ENCODE results near the gene TEAD3. TPM values are rescaled to one million over a fixed set of nuclear protein-coding genes. Genes with fewer than 3 reads are reported as not detected.

The TEAD3 gene
- total RNA-seq, 1 donor, result 11.6 TPM

DNA sequence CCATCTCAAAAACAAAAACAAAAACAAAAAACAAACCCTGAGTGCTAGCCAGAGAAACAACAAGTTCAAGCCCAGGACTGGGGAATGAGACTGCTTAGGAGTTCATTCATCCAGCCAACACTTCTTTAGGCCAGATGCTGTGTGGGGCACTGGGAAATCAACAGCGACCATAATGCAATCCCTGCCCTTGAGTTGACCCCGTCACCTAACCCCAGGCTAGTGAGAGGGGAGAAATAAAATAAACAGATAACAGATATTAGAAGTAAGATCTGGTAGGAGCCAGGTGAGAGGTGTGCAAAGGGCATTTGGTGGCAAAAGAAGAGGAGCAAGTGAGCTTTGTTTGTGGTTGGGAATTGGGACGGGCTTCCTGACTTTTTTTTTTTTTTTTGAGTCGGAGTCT is 33.6 kb downstream of the TEAD3 start:
- no peak for DNase-seq (ENCODE audit: low read depth)
- H3K4me3 ChIP-seq (ENCODE audit: low read depth, low read length), result no peak overlapping the region
- TF ChIP-seq, protein P1, sequence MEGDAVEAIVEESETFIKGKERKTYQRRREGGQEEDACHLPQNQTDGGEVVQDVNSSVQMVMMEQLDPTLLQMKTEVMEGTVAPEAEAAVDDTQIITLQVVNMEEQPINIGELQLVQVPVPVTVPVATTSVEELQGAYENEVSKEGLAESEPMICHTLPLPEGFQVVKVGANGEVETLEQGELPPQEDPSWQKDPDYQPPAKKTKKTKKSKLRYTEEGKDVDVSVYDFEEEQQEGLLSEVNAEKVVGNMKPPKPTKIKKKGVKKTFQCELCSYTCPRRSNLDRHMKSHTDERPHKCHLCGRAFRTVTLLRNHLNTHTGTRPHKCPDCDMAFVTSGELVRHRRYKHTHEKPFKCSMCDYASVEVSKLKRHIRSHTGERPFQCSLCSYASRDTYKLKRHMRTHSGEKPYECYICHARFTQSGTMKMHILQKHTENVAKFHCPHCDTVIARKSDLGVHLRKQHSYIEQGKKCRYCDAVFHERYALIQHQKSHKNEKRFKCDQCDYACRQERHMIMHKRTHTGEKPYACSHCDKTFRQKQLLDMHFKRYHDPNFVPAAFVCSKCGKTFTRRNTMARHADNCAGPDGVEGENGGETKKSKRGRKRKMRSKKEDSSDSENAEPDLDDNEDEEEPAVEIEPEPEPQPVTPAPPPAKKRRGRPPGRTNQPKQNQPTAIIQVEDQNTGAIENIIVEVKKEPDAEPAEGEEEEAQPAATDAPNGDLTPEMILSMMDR (IDR thresholded peaks at IDR 0.05; ENCODE audit: insufficient read depth, low read length), result no peak

DNA sequence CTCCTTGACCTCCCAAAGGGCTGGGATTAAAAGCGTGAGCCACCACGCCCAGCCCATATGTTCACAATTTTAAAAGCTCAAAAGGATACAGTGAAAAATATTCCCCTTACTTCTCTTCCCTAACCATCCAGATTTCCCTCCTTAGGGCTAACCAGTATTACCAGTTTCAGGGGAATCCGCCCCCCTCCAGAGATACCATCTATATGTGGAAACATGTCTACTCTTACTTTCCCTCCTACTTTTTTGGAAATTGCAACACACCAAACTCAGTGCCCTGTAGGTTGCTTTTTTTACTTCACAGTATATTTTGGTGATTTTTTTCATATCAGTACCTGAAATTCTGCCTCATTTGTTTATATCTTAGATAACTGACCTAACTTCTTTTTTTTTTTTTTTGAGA is 35.6 kb downstream of the TEAD3 start:
- no peak overlapping the region for H3K4me3 ChIP-seq (ENCODE audit: low read depth, low read length)
- TF ChIP-seq, protein P1 (IDR thresholded peaks at IDR 0.05; ENCODE audit: insufficient read depth, low read length), result no peak
- no peak for DNase-seq (ENCODE audit: low read depth)

DNA sequence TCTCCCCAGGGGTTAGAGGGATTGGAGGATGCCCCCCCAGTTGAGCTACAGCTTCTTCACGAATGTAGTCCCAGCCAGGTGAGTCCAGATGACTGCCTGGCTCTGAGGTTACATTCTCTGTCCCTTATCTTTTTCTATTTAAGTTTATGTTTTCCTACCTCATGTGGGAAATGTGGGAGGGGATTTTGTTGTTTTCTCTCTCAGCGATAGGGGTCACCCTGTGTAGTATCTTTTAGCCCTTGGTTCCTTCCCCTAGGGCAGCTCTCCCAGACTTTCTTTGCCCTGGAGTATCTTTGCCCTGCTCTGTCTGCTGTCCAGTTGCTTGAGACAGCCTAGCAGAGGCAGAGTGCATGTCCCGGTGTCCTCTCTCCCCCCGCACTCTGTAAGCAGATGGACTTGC is 39.0 kb downstream of the TEAD3 start:
- no peak overlapping the region for H3K4me3 ChIP-seq (ENCODE audit: low read depth, low read length)
- TF ChIP-seq, protein P1 (IDR thresholded peaks at IDR 0.05; ENCODE audit: insufficient read depth, low read length), result no peak
- DNase-seq (ENCODE audit: low read depth), result no peak

DNA sequence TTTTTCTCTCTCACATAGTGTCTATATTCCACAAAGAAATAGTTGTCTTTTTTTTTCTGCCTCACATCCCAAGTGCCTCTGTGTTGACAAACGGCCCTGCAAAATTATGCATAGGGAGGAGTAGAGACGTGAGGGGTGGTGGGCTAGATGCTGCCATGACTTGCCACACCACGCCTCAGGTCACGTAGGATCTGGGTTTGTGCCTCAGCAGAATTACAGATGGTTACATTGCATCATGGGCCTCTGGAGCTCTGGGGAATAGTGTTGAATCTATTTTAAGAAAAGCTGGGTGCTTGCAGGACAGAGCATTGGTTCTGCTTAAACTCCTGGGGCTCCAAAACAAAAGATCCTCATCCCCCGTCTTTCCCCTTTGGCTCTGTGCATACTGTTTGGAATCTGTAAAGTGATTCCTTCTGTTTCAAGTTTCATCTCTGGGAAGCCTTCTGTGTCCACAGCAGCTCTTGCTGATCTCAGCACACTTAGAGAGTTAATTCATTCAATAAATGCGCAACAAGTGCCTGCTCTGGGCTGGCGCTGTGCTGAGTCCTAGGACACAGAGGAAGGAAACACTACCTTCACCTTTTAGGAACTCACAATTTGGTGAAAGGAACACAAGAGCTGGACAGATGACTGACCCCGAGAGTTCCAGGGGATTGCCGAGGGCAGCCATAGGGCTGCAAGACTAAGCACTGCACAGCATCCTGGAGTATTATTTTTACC is 42.3 kb downstream of the TEAD3 start:
- DNase-seq (ENCODE audit: low read depth), result no peak
- no peak overlapping the region for H3K4me3 ChIP-seq (ENCODE audit: low read depth, low read length)
- TF ChIP-seq, protein P1 (IDR thresholded peaks at IDR 0.05; ENCODE audit: insufficient read depth, low read length), result no peak

DNA sequence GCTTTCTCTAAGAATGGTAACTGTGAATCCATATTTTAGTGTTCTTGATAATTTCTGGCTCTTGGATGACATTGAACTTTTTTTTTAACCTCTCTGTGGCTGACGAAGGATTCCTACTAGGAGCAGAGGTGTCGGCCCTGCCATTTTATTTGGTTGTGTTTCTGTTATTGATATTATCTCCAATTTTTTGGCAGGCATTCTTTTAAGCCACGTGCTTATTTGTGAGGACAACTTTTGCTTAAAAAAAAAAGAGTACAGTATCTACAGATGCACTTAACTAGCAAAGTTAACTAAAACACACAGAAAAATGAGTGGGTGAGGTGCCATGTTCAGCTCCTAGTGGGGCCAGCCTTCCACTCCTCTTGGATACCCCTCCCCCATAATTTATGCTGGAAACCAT is 43.6 kb downstream of the TEAD3 start:
- peak; percentile 21 for DNase-seq (ENCODE audit: low read depth)
- TF ChIP-seq, protein P1 (IDR thresholded peaks at IDR 0.05; ENCODE audit: insufficient read depth, low read length), result no peak

DNA sequence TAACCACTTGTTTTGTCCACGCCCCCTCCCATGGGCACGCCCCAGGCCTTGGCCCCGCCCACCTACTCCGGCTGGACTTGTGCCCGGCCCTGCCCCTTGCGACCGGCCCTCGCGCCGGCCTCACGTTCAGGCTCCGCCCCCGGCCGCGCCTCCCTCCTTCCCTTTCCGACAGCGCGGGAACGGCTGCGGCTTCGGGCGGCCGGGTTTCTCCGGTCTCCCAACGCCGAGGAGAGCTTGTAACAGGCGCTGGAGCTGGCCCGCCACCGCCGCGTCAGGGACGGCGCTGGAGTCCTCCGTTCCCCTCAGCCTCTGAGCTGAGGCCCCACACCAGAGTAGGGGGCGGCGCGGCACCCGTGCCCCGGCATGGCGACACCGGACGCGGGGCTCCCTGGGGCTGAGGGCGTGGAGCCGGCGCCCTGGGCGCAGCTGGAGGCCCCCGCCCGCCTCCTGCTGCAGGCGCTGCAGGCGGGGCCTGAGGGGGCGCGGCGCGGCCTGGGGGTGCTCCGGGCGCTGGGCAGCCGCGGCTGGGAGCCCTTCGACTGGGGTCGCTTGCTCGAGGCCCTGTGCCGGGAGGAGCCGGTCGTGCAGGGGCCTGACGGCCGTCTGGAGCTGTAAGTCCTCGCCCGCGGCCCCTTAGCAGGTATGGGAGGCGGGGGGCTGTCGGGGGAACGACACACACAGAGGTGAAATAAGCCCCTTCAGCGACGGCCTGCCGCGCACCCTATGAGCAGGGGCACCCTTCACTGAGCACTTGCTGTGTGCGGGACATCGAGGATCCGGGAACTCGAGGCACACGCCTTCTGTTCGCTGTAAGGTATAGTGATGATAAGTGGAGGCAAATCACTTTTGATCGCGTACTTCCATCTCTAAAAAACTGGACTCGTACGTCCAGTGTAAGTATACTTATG is 44.4 kb downstream of the TEAD3 start, which contains the start of gene FANCE:
Gene FANCE (plus strand): TSS at position 156 of the 908 bp plus-strand sequence. CDS start 208 bp downstream, at position 364.
- peak; percentile 86 for DNase-seq (ENCODE audit: low read depth)
- peak within 1 kb of the TSS; percentile 75 for H3K4me3 ChIP-seq (ENCODE audit: low read depth, low read length)
- TF ChIP-seq, protein P1 (IDR thresholded peaks at IDR 0.05; ENCODE audit: insufficient read depth, low read length), result no peak

More for the DNA sequence above, 43.6 kb downstream of the TEAD3 start:
- H3K4me3 ChIP-seq (ENCODE audit: low read depth, low read length), result peak overlapping the region; percentile 75
